Activated gamma-delta T cell treated with anti-CD3 and anti-CD28 coated beads, Interleukin-2, amount 50 U/mL, for 16 hours (primary cell): ENCODE data around the gene ZNF628.

Experiments used
- DNase-seq: peaks from one replicate; pipeline ENCODE4 v3.0.0-alpha.2; 2020; ENCODE audit warnings: low read depth

The ZNF628 gene

DNA sequence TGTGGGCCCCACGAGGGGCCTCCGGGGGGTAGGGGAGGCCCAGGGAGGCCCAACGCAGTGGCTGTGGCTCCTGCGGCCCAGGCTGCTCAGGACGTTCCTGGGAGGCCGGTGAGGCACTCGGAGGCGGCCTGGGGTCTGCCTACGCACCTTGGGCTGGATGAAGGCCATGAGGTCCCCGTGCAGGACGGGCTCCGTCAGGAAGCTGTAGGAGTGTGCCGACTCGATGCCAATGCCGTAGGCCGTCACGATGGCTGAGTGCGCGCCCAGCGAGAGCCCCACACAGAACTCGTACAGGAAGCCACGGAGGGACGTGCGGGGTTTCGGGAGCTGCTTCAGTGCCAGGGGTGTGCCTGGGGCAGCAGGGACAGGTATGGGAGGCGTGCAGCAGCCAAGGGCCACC is 54.6 kb downstream of the ZNF628 start:
- DNase-seq, result no peak
